ENCODE results near the gene BCL11B. TPM values are rescaled to one million over a fixed set of nuclear protein-coding genes. Genes with fewer than 3 reads are reported as not detected.

BCL11B gene
- total RNA-seq, 4 donors from 2014 or later: 0.21 to 0.78 (median 0.26) TPM

DNA sequence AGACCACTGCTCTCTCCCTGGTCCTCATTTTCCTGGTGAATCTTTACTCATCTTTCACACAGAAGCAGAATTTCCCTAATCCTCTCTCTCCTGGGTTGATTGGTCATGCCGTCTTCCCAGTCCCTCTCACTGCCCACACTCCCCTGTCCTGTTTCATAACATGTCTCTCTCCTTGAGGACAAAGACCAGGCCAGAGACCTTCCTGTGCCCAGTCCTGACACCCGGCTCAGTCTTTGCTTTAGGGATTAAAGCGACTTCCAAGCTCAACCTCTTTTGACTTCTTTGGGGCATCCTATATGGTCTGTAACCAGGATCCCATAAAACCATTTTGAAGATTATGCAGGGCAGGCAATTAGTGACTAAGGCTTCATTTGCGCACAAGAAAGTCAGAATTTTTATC, 105.5 kb downstream of the BCL11B start:
- WGBS, 2 donors: 92 to 94% methylated on average over 4 of the region's 4 CpGs
- no peak for DNase-seq (ENCODE audit: low spot score in 2 of 2)
- Histone ChIP-seq H3K4me1 (no peaks in the 10 kb centered on the region), H3K36me3 (no peaks in the 10 kb centered on the region), H3K27ac (no peak overlapping the region), H3K9me3 (peaks cover 0 to 4% (median 0%) of the 10 kb centered on the region in 4 donors), H3K27me3 (no peaks in the 10 kb centered on the region), H3K4me3 (no peak overlapping the region)
- TF ChIP-seq EP300 (IDR thresholded peaks at IDR 0.05) (no peak), CTCF (IDR thresholded peaks at IDR 0.05) (no peak), POLR2A (IDR thresholded peaks at IDR 0.05) (no peak)

- 62 to 68% methylated on average over 5 of the region's 5 CpGs for WGBS, 2 donors
- Histone ChIP-seq H3K36me3 (no peaks in the 10 kb centered on the region), H3K27me3 (no peaks in the 10 kb centered on the region), H3K4me3 (no peak overlapping the region), H3K27ac (no peak overlapping the region), H3K4me1 (no peaks in the 10 kb centered on the region), H3K9me3 (peaks cover 0 to 19% (median 0%) of the 10 kb centered on the region in 4 donors)
- TF ChIP-seq EP300 (IDR thresholded peaks at IDR 0.05): no peak
- DNase-seq (ENCODE audit: low spot score in 2 of 2): no peak
Observed at GRCh38 chr14:99164712-99165111, 107.3 kb downstream of the BCL11B start.

- Histone ChIP-seq H3K27ac (no peak overlapping the region), H3K4me1 (no peaks in the 10 kb centered on the region), H3K27me3 (no peaks in the 10 kb centered on the region), H3K9me3 (peaks cover 0 to 19% (median 0%) of the 10 kb centered on the region in 4 donors), H3K4me3 (no peak overlapping the region), H3K36me3 (no peaks in the 10 kb centered on the region)
- TF ChIP-seq EP300 (IDR thresholded peaks at IDR 0.05) (no peak), POLR2A (IDR thresholded peaks at IDR 0.05) (no peak), CTCF (IDR thresholded peaks at IDR 0.05) (no peak)
- DNase-seq (ENCODE audit: low spot score in 2 of 2): no peak
- WGBS, 2 donors: 83% methylated on average over 3 of the region's 3 CpGs
Observed at GRCh38 chr14:99163446-99163845, 108.6 kb downstream of the BCL11B start.

DNA sequence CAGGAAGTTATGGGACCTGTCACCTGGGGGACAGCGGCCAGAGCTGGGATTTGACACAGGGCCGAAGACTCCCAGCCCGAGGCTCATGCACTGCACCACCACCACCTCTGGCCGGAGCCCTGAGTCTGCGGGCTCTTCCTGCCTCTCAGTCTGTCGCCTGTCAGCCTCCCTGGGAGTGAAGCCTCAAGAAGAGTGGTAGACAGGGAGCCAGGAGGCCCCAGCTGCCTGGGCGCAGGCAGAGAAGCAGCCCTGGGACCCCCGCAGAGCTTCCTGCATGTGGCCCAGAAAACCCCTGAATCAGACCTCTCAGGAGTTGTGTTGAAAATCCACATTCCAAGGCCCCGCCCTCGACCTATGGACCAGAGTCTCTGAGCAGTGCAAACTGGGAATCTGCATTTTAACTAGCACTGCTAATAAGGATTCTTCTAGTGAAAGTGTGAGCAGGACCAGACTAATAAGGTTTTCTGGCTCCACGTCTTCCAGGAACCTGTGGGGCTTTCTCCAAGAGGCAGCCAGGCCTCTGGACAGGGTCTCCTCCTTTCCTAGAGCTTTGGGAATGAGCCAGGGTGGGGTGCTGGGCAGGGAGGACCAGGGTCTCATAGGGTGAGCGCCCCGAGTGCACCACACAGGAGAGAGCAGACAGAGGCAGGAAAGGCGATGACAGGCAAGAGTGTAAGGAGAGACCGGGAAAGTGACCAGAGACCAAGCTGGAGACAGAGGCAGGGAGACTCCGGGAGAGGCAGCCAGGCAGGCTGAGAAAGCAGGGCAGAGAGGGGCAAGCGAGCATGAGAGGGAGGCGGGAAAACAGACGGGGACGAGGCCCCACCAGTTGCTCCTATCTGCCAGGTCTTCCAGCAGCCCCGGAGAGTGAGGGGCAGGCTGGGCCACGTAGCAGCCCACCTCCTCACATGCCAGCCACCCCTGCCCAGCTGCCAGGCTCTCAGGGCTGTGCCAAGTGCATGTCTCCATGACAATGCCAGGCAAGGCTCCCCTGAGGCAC, 112.4 kb downstream of the BCL11B start:
- no peaks in the 10 kb centered on the region for H3K36me3 ChIP-seq
- no peaks in the 10 kb centered on the region for H3K27me3 ChIP-seq
- WGBS, 2 donors: 74 to 77% methylated on average over 17 to 22 of the region's 22 CpGs
- H3K4me3 ChIP-seq: no peak overlapping the region
- no peak for DNase-seq (ENCODE audit: low spot score in 2 of 2)
- TF ChIP-seq CTCF (IDR thresholded peaks at IDR 0.05): no peak
- no peak for TF ChIP-seq EP300 (IDR thresholded peaks at IDR 0.05)
- no peak for TF ChIP-seq POLR2A (IDR thresholded peaks at IDR 0.05)
- peaks cover 0 to 19% (median 0%) of the 10 kb centered on the region in 4 donors for H3K9me3 ChIP-seq
- peaks cover 0 to 7% (median 0%) of the 10 kb centered on the region in 4 donors for H3K4me1 ChIP-seq
- no peak overlapping the region for H3K27ac ChIP-seq

DNA sequence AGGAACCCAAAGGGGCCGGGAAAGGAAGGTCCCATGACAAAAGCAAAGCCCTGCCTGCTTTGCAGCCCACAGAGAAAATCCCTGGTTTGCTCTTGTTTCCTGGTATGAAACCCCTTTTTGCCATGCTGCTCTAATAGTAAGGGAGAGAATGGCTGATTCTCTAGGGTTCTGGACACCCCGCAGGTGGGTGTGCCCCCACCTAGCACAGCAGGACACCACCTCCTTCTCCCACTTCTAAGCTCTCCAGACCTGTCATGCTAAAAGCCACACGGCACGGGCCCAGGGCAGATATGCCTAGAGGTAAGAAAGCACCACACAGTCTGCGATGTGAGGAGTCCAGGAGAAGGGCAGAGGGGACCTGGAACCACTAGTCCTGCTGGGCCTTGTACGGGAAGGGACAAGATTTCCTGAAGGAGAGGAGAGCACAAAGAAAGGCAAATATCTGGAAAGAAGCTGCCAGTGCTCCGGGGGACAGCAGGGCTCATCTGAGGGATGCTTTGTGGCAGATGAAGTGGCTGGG, 113.3 kb downstream of the BCL11B start:
- TF ChIP-seq POLR2A (IDR thresholded peaks at IDR 0.05) (no peak), CTCF (IDR thresholded peaks at IDR 0.05) (no peak), EP300 (IDR thresholded peaks at IDR 0.05) (no peak)
- Histone ChIP-seq H3K4me1 (peaks cover 0 to 7% (median 0%) of the 10 kb centered on the region in 4 donors), H3K36me3 (no peaks in the 10 kb centered on the region), H3K27ac (no peak overlapping the region), H3K4me3 (no peak overlapping the region), H3K9me3 (peaks cover 0 to 19% (median 0%) of the 10 kb centered on the region in 4 donors), H3K27me3 (no peaks in the 10 kb centered on the region)
- no peak for DNase-seq (ENCODE audit: low spot score in 2 of 2)
- WGBS, 2 donors: 72 to 79% methylated on average over 7 of the region's 7 CpGs

Measured in tibial nerve (tissue), 4 donors.